Vagina (tissue), 2 donors: ENCODE data around the gene FOCAD. TPM values are rescaled to one million over a fixed set of nuclear protein-coding genes. Genes with fewer than 3 reads are reported as not detected.

ENCODE experiments used
- DNase-seq, 2 donors: peaks; one replicate each; pipeline ENCODE4 v3.0.0-alpha.2; 2017; ENCODE audit errors: extremely low spot score in 2 of 2
- H3K27ac ChIP-seq: fragments of 200-600 bp; sonication (generic); one replicate; pipeline ENCODE4 v1.5.1; 2019
- H3K27me3 ChIP-seq: fragments of 200-600 bp; sonication (generic); one replicate; pipeline ENCODE4 v1.5.1; 2019
- H3K36me3 ChIP-seq, 2 donors: fragments of 200-600 bp; sonication (generic); one replicate each; pipeline ENCODE4 v1.5.1; 2017 to 2019
- H3K4me1 ChIP-seq: fragments of 200-600 bp; sonication (generic); one replicate; pipeline ENCODE4 v1.5.1; 2019
- H3K4me3 ChIP-seq, 2 donors: fragments of 200-600 bp; sonication (generic); 1 replicate in 1 of 2; 2 replicates in 1 of 2; pipeline ENCODE4 v1.5.1; 2016 to 2019
- H3K9me3 ChIP-seq: fragments of 200-600 bp; sonication (generic); one replicate; pipeline ENCODE4 v1.5.1; 2019
- POLR2A ChIP-seq, 2 donors: fragments of 450-650 bp; IDR thresholded peaks; one replicate each; pipeline ENCODE4 v1.6.1; 2017; ENCODE audit warnings: antibody characterized with exemption in 2 of 2, mild to moderate bottlenecking in 2 of 2, moderate library complexity in 2 of 2
- POLR2AphosphoS5 ChIP-seq, 2 donors: sonication (generic); formaldehyde crosslinking; IDR thresholded peaks; one replicate each; pipeline ENCODE4 v1.9.0; 2017; ENCODE audit warnings: antibody characterized with exemption in 2 of 2, mild to moderate bottlenecking in 2 of 2, low read depth in 1 of 2; ENCODE audit not compliant: insufficient read depth in 1 of 2
- intact Hi-C: fragments of 100-400 bp; cut with DNase I; formaldehyde crosslinking; loops from one replicate; pipeline ENCODE4 v1.15.1; 2023
- total RNA-seq: library from RNA; depleted of rRNA; stranded (reverse); fragments of >200 nt; gene quantifications from one replicate; pipeline ENCODE4 v1.2.3, GENCODE V29; 2016
- TF ChIP-seq, protein P1 (sequence below), 3 experiments: fragments of 450-650 bp in 2 of 3; fragments of 200-600 bp in 1 of 3; sonication (generic) in 1 of 3; IDR thresholded peaks; one replicate each; pipeline ENCODE4 v1.5.1; 2017 to 2019; ENCODE audit warnings: antibody characterized with exemption in 3 of 3, mild to moderate bottlenecking in 2 of 3, moderate library complexity in 2 of 3

The FOCAD gene
- total RNA-seq, 1 donor from 2014 or later: 39.8 TPM

DNA sequence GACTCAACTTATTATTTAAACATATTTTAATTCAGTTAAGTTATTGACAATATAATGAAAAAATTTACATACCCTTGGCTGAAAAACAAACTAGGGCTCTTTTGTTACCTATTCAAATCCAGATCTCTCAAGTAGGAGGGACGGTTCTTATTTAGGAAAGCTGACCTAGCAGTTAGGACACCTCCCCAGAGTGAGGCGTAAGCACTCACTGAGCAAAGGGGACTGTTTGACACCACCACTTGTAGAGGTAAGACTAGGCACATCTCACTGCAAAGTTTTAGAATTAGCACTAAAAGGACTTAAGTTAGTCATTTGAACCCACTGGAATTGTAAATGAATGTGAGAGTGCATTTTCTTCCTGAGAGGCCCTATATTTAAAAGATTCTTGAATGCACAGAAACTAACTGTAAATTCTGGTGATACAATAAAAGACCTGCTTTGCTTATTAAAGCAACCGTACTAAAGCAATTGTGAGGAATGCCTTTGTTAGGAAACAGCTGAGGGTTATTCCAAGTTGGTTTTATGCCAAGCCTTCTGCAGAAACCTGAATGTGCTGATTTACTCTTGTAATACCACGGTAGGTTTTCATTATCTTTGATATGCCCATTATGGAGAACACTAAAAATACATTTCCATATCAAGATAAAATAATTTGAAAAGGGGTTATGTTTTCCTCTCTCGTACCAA is 331.2 kb downstream of the FOCAD start:
- intact Hi-C loops: no loop called here

DNA sequence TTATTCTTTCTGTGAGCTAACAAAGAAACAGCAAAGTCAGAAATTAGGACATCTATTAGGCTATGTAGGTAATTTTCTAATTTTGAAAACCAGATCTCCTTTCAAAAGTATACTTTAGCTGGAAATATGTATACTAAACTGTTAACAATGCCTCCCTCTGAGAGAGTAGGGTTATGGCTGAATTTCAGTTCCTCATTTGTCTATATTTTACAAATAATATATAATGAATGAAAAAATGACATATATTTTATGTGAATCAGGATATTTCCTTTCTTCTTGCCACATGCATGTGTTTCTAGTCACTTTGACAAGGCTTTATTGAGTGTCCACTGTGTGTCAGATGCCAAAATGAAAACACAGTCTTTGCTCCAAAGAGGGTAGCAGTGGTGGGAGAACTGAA is 331.9 kb downstream of the FOCAD start:
- no peaks in the 10 kb centered on the region for H3K27me3 ChIP-seq
- intact Hi-C loops: no loop called here
- no peak for TF ChIP-seq POLR2AphosphoS5 (IDR thresholded peaks at IDR 0.05; ENCODE audit: insufficient read depth in 1 of 2, low read depth in 1 of 2)
- TF ChIP-seq, protein P1, sequence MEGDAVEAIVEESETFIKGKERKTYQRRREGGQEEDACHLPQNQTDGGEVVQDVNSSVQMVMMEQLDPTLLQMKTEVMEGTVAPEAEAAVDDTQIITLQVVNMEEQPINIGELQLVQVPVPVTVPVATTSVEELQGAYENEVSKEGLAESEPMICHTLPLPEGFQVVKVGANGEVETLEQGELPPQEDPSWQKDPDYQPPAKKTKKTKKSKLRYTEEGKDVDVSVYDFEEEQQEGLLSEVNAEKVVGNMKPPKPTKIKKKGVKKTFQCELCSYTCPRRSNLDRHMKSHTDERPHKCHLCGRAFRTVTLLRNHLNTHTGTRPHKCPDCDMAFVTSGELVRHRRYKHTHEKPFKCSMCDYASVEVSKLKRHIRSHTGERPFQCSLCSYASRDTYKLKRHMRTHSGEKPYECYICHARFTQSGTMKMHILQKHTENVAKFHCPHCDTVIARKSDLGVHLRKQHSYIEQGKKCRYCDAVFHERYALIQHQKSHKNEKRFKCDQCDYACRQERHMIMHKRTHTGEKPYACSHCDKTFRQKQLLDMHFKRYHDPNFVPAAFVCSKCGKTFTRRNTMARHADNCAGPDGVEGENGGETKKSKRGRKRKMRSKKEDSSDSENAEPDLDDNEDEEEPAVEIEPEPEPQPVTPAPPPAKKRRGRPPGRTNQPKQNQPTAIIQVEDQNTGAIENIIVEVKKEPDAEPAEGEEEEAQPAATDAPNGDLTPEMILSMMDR (IDR thresholded peaks at IDR 0.05): no peak
- TF ChIP-seq POLR2A (IDR thresholded peaks at IDR 0.05): no peak
- DNase-seq: no peak
- H3K27ac ChIP-seq: no peak overlapping the region
- no peak overlapping the region for H3K4me3 ChIP-seq
- no peaks in the 10 kb centered on the region for H3K9me3 ChIP-seq
- no peaks in the 10 kb centered on the region for H3K4me1 ChIP-seq
- H3K36me3 ChIP-seq: no peaks in the 10 kb centered on the region

More for the DNA sequence above, 331.2 kb downstream of the FOCAD start:
- TF ChIP-seq POLR2A (IDR thresholded peaks at IDR 0.05) (no peak), POLR2AphosphoS5 (IDR thresholded peaks at IDR 0.05; ENCODE audit: insufficient read depth in 1 of 2, low read depth in 1 of 2) (no peak)
- TF ChIP-seq, protein P1 (IDR thresholded peaks at IDR 0.05): no peak
- H3K4me1 ChIP-seq: no peaks in the 10 kb centered on the region
- no peaks in the 10 kb centered on the region for H3K9me3 ChIP-seq
- no peak for DNase-seq
- H3K27ac ChIP-seq: no peak overlapping the region
- no peaks in the 10 kb centered on the region for H3K36me3 ChIP-seq
- no peak overlapping the region for H3K4me3 ChIP-seq
- H3K27me3 ChIP-seq: no peaks in the 10 kb centered on the region

DNA sequence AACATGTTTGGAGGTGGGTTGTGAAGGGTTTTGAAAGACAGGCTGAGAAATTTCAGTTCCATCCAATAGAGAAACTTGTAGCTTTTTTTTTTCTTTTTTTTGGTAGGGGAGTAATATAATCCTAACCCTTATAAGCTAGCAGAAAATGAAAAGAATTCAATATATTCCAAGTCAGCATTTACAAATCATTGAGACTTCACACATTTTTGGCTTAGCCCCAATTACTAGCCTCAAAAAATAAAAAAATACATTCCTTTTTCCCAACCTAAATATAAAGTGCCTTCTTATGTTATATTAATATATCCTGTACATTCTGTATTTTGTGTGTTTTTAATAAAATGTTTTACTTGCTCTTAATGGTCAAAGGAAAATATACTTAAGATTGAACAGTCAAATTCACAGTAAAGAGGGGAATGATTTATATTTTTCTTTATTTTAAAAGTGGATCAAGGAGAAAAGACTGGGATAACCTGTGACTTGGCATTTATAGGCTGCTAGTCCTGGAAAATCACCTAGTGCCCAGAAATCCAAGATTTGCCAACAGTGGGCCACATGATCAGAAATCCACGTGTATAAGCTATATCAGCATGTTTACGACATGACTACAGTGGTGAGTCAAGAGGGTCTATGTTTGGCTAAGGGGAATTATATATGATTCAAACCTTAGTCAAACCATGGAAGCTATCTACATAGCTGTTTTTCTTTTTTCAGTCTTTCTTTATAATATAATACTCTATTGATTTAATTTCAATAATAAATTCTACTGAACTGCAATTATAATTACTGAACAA is 332.8 kb downstream of the FOCAD start:
- no peak overlapping the region for H3K4me3 ChIP-seq
- H3K36me3 ChIP-seq: no peaks in the 10 kb centered on the region
- H3K4me1 ChIP-seq: no peaks in the 10 kb centered on the region
- no peak for TF ChIP-seq POLR2AphosphoS5 (IDR thresholded peaks at IDR 0.05; ENCODE audit: insufficient read depth in 1 of 2, low read depth in 1 of 2)
- no peak for TF ChIP-seq POLR2A (IDR thresholded peaks at IDR 0.05)
- TF ChIP-seq, protein P1 (IDR thresholded peaks at IDR 0.05): no peak
- no peaks in the 10 kb centered on the region for H3K27me3 ChIP-seq
- DNase-seq: no peak
- no peak overlapping the region for H3K27ac ChIP-seq
- H3K9me3 ChIP-seq: no peaks in the 10 kb centered on the region
- intact Hi-C loops: no loop called here

DNA sequence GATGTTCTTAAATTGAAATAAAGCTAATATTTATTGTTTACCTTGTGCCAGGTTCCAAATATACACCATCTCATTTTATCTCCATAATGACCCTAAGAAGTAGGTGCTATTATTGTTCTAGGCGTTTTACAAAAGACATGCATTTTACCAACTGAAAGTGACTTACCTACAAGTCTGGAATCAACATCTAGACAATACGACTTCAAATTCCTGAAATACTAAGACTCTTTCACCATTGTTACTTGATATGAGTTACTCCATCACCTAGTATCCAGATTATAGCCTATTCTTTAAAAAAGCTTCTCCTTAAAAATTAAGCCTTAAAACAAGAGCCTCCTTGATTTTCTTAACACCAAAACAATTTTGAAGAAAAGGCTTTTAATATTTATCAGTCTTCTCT is 334.1 kb downstream of the FOCAD start:
- Histone ChIP-seq H3K27me3 (no peaks in the 10 kb centered on the region), H3K4me3 (no peak overlapping the region), H3K27ac (no peak overlapping the region), H3K9me3 (no peaks in the 10 kb centered on the region), H3K36me3 (no peaks in the 10 kb centered on the region), H3K4me1 (no peaks in the 10 kb centered on the region)
- TF ChIP-seq POLR2AphosphoS5 (IDR thresholded peaks at IDR 0.05; ENCODE audit: insufficient read depth in 1 of 2, low read depth in 1 of 2) (no peak), POLR2A (IDR thresholded peaks at IDR 0.05) (no peak)
- TF ChIP-seq, protein P1 (IDR thresholded peaks at IDR 0.05): no peak
- DNase-seq: no peak
- intact Hi-C loops: no loop called here

DNA sequence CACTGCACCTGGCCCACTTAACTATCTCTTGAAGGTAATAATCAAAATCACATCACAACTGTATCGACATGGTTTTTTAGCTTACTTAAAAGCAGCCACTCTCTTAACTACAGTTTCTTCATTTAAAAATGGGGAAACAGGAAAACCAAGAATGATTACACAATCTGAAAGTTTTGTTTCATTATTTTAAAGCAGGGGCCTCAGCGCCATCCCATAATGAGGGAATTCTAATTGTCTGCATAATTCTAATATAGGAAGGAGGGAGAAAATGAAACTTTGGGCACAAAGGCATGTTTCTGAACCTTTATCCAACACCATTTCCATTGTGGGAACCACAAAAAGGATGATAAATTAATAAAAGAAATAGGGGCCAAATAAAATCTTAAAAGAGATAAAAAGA is 339.8 kb downstream of the FOCAD start:
- no peaks in the 10 kb centered on the region for H3K4me1 ChIP-seq
- H3K27ac ChIP-seq: no peak overlapping the region
- intact Hi-C loops: no loop called here
- H3K27me3 ChIP-seq: no peaks in the 10 kb centered on the region
- TF ChIP-seq POLR2AphosphoS5 (IDR thresholded peaks at IDR 0.05; ENCODE audit: insufficient read depth in 1 of 2, low read depth in 1 of 2) (no peak), POLR2A (IDR thresholded peaks at IDR 0.05) (no peak)
- TF ChIP-seq, protein P1 (IDR thresholded peaks at IDR 0.05): no peak
- DNase-seq: no peak
- H3K36me3 ChIP-seq: peaks cover 0 to 6% of the 10 kb centered on the region in 2 donors
- H3K9me3 ChIP-seq: no peaks in the 10 kb centered on the region
- H3K4me3 ChIP-seq: no peak overlapping the region
